WTC11 (cell line): ENCODE data around the gene CELF2. TPM values are rescaled to one million over a fixed set of nuclear protein-coding genes. Genes with fewer than 3 reads are reported as not detected.

Experiments
- ATAC-seq: fragments of 200-7000 bp; cut with Tn5 transposase; 2 replicates; pipeline ENCODE4 v1.10.0; 2021; ENCODE audit warnings: mild to moderate bottlenecking, moderate library complexity
- CTCF ChIA-PET: fragments of 300-600 bp; sonication (Branson Sonifier 250); formaldehyde crosslinking; loops from one replicate; lab custom pipeline; 2021; ENCODE audit warnings: antibody characterized with exemption; lab: Charles Lee
- POLR2A ChIA-PET: fragments of 350-600 bp; sonication (Branson Sonifier 250); formaldehyde crosslinking; loops from one replicate; lab custom pipeline; 2021; ENCODE audit warnings: antibody characterized with exemption; lab: Charles Lee
- DNase-seq: peaks from one replicate; pipeline ENCODE4 v3.0.0; 2021; ENCODE audit warnings: low spot score
- H3K27ac Mint-ChIP-seq: 2 replicates; pipeline ENCODE4 v1.8.0; 2021; ENCODE audit warnings: mixed read lengths
- H3K27me3 Mint-ChIP-seq: 2 replicates; pipeline ENCODE4 v1.8.0; 2021; ENCODE audit warnings: low read depth, mild to moderate bottlenecking, moderate library complexity, mixed read lengths
- H3K36me3 Mint-ChIP-seq: 2 replicates; pipeline ENCODE4 v1.8.0; 2021; ENCODE audit warnings: mixed read lengths
- H3K4me1 Mint-ChIP-seq: 2 replicates; pipeline ENCODE4 v1.8.0; 2022; ENCODE audit warnings: mixed read lengths
- H3K4me3 Mint-ChIP-seq: 2 replicates; pipeline ENCODE4 v1.8.0; 2021; ENCODE audit warnings: mild to moderate bottlenecking, moderate library complexity, mixed read lengths
- H3K9me3 Mint-ChIP-seq: 2 replicates; pipeline ENCODE4 v1.8.0; 2021; ENCODE audit warnings: mixed read lengths
- ATF1 ChIP-seq: sonication (generic); formaldehyde crosslinking; IDR thresholded peaks from 2 replicates; pipeline ENCODE4 v1.8.1; 2023; ENCODE audit warnings: mild to moderate bottlenecking, moderate library complexity, missing genetic modification reagents
- CREM ChIP-seq: sonication (generic); formaldehyde crosslinking; IDR thresholded peaks from 2 replicates; pipeline ENCODE4 v1.8.1; 2022; ENCODE audit warnings: mild to moderate bottlenecking, missing genetic modification reagents, moderate library complexity
- ELF4 ChIP-seq: sonication (generic); formaldehyde crosslinking; IDR thresholded peaks from 2 replicates; pipeline ENCODE4 v1.8.1; 2022; ENCODE audit warnings: low read depth, mild to moderate bottlenecking, moderate library complexity, missing genetic modification reagents
- FOXJ3 ChIP-seq: sonication (generic); formaldehyde crosslinking; IDR thresholded peaks from 2 replicates; pipeline ENCODE4 v1.9.0; 2021; ENCODE audit warnings: missing genetic modification reagents, mild to moderate bottlenecking, borderline replicate concordance
- FOXP1 ChIP-seq: sonication (generic); formaldehyde crosslinking; IDR thresholded peaks from 2 replicates; pipeline ENCODE4 v1.8.0; 2022; ENCODE audit warnings: missing genetic modification reagents, mild to moderate bottlenecking, moderate library complexity, borderline replicate concordance
- GRHL2 ChIP-seq: fragments of 250-450 bp; sonication (Bioruptor Pico); IDR thresholded peaks from 2 replicates; pipeline ENCODE4 v1.8.0; 2022; ENCODE audit warnings: mild to moderate bottlenecking, moderate library complexity; ENCODE audit not compliant: insufficient replicate concordance, severe bottlenecking
- NFATC4 ChIP-seq: fragments of 250-450 bp; sonication (Bioruptor Pico); IDR thresholded peaks from 2 replicates; pipeline ENCODE4 v1.9.0; 2021; ENCODE audit warnings: mild to moderate bottlenecking
- NFYB ChIP-seq: sonication (generic); formaldehyde crosslinking; conservative IDR thresholded peaks from 2 replicates; pipeline ENCODE4 v1.8.0; 2022; ENCODE audit warnings: low read depth, missing genetic modification reagents
- NR3C1 ChIP-seq: sonication (generic); formaldehyde crosslinking; conservative IDR thresholded peaks from 2 replicates; pipeline ENCODE4 v1.8.1; 2023; ENCODE audit warnings: low read depth, mild to moderate bottlenecking, missing genetic modification reagents
- RORB ChIP-seq: fragments of 250-450 bp; sonication (Bioruptor Pico); IDR thresholded peaks from 2 replicates; pipeline ENCODE4 v1.9.0; 2021; ENCODE audit warnings: mild to moderate bottlenecking
- SP1 ChIP-seq: sonication (generic); formaldehyde crosslinking; conservative IDR thresholded peaks from 2 replicates; pipeline ENCODE4 v1.8.1; 2022; ENCODE audit warnings: missing genetic modification reagents
- TCF7 ChIP-seq: sonication (generic); formaldehyde crosslinking; IDR thresholded peaks from 2 replicates; pipeline ENCODE4 v1.8.0; 2022; ENCODE audit warnings: mild to moderate bottlenecking, low read depth, missing genetic modification reagents, moderate library complexity
- TEAD4 ChIP-seq: sonication (generic); formaldehyde crosslinking; IDR thresholded peaks from 2 replicates; pipeline ENCODE4 v1.8.0; 2022; ENCODE audit warnings: mild to moderate bottlenecking, missing genetic modification reagents
- TP53 ChIP-seq: sonication (generic); formaldehyde crosslinking; IDR thresholded peaks from 2 replicates; pipeline ENCODE4 v1.8.1; 2023; ENCODE audit warnings: mild to moderate bottlenecking, missing genetic modification reagents
- ZBTB21 ChIP-seq: sonication (generic); formaldehyde crosslinking; IDR thresholded peaks from 2 replicates; pipeline ENCODE4 v1.8.1; 2023; ENCODE audit warnings: mild to moderate bottlenecking, missing genetic modification reagents, borderline replicate concordance
- ZNF121 ChIP-seq: sonication (generic); formaldehyde crosslinking; IDR thresholded peaks from 2 replicates; pipeline ENCODE4 v1.8.0; 2023; ENCODE audit warnings: missing genetic modification reagents
- ZNF317 ChIP-seq: sonication (generic); formaldehyde crosslinking; IDR thresholded peaks from 2 replicates; pipeline ENCODE4 v1.8.1; 2023; ENCODE audit warnings: low read depth, mild to moderate bottlenecking, moderate library complexity, missing genetic modification reagents, borderline replicate concordance
- total RNA-seq: library from RNA; stranded (reverse); gene quantifications from 3 replicates; pipeline ENCODE4 v1.2.3, GENCODE V29; 2021
- TF ChIP-seq, protein P1 (sequence below): sonication (generic); formaldehyde crosslinking; IDR thresholded peaks from 2 replicates; pipeline ENCODE4 v1.8.1; 2022; ENCODE audit warnings: low read depth, mild to moderate bottlenecking, moderate library complexity, missing genetic modification reagents, borderline replicate concordance
- TF ChIP-seq, protein P2 (sequence below): fragments of 250-450 bp; sonication (Bioruptor Pico); IDR thresholded peaks from 2 replicates; pipeline ENCODE4 v1.9.0; 2021; ENCODE audit warnings: mild to moderate bottlenecking, borderline replicate concordance
- TF ChIP-seq, protein P3 (sequence below): sonication (generic); formaldehyde crosslinking; IDR thresholded peaks from 2 replicates; pipeline ENCODE4 v1.8.0; 2022; ENCODE audit warnings: mild to moderate bottlenecking, missing genetic modification reagents
- TF ChIP-seq, protein P4 (sequence below): sonication (generic); formaldehyde crosslinking; IDR thresholded peaks from 2 replicates; pipeline ENCODE4 v1.8.1; 2022; ENCODE audit warnings: mild to moderate bottlenecking, missing genetic modification reagents, moderate library complexity, borderline replicate concordance
- TF ChIP-seq, protein P5 (sequence below): sonication (generic); formaldehyde crosslinking; IDR thresholded peaks from 2 replicates; pipeline ENCODE4 v1.8.1; 2023; ENCODE audit warnings: mild to moderate bottlenecking, missing genetic modification reagents, borderline replicate concordance
- TF ChIP-seq, protein P6 (sequence below): fragments of 250-450 bp; sonication (Bioruptor Pico); IDR thresholded peaks from 2 replicates; pipeline ENCODE4 v1.9.0; 2021; ENCODE audit warnings: mild to moderate bottlenecking

Gene CELF2
- total RNA-seq, 1 experiment from 2014 or later = 24.6 TPM

DNA sequence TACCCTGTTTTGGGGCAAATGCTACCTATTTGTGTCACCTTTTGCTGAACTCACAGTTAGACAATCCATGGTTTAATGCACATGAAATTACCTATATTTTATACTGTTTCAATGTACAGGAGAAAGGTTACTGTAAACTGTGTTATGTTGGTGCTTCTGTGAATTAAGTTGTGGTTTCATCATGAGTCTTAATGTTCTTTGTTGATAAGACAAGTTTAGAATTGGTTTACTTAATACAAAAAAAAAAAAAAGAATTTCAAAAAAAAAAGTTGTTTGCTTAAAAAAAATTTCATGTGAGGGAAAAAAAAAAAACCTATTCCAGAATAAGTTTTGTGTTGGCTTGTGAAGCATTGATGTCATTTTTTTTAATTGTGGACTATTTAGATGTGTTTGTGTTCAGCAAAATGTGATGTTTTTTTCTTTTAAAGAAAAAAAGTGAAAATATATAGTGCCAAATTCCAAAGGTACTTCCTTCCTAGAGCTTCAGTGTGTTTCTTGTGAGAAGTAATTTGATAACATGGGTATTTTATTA lies 313.4 kb downstream of the CELF2 start:
- DNase-seq (no peak), ATAC-seq (no peak)
- Mint-ChIP-seq H3K36me3 (no peaks in the 10 kb centered on the region), H3K4me1 (peaks cover 49% of the 10 kb centered on the region), H3K27ac (no peak overlapping the region), H3K27me3 (no peaks in the 10 kb centered on the region), H3K9me3 (no peaks in the 10 kb centered on the region), H3K4me3 (no peak overlapping the region)
- no peak for TF ChIP-seq TEAD4
- TF ChIP-seq, protein P1, sequence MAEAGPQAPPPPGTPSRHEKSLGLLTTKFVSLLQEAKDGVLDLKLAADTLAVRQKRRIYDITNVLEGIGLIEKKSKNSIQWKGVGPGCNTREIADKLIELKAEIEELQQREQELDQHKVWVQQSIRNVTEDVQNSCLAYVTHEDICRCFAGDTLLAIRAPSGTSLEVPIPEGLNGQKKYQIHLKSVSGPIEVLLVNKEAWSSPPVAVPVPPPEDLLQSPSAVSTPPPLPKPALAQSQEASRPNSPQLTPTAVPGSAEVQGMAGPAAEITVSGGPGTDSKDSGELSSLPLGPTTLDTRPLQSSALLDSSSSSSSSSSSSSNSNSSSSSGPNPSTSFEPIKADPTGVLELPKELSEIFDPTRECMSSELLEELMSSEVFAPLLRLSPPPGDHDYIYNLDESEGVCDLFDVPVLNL (CRISPR knock-in tag) = no peak
- TF ChIP-seq, protein P2, sequence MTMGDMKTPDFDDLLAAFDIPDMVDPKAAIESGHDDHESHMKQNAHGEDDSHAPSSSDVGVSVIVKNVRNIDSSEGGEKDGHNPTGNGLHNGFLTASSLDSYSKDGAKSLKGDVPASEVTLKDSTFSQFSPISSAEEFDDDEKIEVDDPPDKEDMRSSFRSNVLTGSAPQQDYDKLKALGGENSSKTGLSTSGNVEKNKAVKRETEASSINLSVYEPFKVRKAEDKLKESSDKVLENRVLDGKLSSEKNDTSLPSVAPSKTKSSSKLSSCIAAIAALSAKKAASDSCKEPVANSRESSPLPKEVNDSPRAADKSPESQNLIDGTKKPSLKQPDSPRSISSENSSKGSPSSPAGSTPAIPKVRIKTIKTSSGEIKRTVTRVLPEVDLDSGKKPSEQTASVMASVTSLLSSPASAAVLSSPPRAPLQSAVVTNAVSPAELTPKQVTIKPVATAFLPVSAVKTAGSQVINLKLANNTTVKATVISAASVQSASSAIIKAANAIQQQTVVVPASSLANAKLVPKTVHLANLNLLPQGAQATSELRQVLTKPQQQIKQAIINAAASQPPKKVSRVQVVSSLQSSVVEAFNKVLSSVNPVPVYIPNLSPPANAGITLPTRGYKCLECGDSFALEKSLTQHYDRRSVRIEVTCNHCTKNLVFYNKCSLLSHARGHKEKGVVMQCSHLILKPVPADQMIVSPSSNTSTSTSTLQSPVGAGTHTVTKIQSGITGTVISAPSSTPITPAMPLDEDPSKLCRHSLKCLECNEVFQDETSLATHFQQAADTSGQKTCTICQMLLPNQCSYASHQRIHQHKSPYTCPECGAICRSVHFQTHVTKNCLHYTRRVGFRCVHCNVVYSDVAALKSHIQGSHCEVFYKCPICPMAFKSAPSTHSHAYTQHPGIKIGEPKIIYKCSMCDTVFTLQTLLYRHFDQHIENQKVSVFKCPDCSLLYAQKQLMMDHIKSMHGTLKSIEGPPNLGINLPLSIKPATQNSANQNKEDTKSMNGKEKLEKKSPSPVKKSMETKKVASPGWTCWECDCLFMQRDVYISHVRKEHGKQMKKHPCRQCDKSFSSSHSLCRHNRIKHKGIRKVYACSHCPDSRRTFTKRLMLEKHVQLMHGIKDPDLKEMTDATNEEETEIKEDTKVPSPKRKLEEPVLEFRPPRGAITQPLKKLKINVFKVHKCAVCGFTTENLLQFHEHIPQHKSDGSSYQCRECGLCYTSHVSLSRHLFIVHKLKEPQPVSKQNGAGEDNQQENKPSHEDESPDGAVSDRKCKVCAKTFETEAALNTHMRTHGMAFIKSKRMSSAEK = no peak
- no peak for TF ChIP-seq TP53 (CRISPR knock-in tag)
- TF ChIP-seq ZNF121 = no peak
- TF ChIP-seq, protein P3, sequence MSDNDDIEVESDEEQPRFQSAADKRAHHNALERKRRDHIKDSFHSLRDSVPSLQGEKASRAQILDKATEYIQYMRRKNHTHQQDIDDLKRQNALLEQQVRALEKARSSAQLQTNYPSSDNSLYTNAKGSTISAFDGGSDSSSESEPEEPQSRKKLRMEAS (CRISPR knock-in tag) = no peak
- no peak for TF ChIP-seq SP1
- TF ChIP-seq CREM = no peak
- TF ChIP-seq FOXJ3 (CRISPR knock-in tag) = no peak
- TF ChIP-seq ATF1 (CRISPR knock-in tag) = no peak
- ChIA-PET CTCF (no interaction called here), POLR2A (no interaction called here)

DNA sequence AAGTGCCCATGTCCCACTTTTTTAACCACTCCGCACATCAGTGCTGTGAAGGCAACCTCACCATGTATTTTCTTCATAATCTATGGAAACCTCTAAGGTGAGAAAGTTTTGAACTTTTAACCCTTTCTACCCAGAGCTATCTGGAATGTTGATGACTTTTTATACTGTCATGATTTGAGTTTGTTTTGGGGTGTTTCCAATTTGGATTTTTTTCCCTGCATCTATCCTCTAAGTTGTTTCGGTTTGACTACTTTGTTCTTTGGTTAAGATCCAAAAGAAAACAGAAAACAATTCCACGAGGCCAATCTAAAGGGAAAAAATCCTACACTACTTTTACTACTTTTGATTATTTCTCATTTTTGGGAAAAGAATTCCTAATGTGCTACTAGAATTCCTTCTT lies 314.1 kb downstream of the CELF2 start:
- Mint-ChIP-seq H3K27ac (no peak overlapping the region), H3K4me1 (peaks cover 54% of the 10 kb centered on the region)
- DNase-seq = no peak
- TF ChIP-seq FOXP1 (CRISPR knock-in tag) = no peak
- no peak for TF ChIP-seq ZBTB21 (CRISPR knock-in tag)
- TF ChIP-seq NFYB (CRISPR knock-in tag) = no peak
- TF ChIP-seq, protein P4, sequence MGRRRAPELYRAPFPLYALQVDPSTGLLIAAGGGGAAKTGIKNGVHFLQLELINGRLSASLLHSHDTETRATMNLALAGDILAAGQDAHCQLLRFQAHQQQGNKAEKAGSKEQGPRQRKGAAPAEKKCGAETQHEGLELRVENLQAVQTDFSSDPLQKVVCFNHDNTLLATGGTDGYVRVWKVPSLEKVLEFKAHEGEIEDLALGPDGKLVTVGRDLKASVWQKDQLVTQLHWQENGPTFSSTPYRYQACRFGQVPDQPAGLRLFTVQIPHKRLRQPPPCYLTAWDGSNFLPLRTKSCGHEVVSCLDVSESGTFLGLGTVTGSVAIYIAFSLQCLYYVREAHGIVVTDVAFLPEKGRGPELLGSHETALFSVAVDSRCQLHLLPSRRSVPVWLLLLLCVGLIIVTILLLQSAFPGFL (CRISPR knock-in tag) = no peak
- TF ChIP-seq GRHL2 (CRISPR knock-in tag) = no peak
- no peak for TF ChIP-seq NFATC4
- no peak for TF ChIP-seq TCF7 (CRISPR knock-in tag)
- no peak for TF ChIP-seq ZNF121
- TF ChIP-seq, protein P5, sequence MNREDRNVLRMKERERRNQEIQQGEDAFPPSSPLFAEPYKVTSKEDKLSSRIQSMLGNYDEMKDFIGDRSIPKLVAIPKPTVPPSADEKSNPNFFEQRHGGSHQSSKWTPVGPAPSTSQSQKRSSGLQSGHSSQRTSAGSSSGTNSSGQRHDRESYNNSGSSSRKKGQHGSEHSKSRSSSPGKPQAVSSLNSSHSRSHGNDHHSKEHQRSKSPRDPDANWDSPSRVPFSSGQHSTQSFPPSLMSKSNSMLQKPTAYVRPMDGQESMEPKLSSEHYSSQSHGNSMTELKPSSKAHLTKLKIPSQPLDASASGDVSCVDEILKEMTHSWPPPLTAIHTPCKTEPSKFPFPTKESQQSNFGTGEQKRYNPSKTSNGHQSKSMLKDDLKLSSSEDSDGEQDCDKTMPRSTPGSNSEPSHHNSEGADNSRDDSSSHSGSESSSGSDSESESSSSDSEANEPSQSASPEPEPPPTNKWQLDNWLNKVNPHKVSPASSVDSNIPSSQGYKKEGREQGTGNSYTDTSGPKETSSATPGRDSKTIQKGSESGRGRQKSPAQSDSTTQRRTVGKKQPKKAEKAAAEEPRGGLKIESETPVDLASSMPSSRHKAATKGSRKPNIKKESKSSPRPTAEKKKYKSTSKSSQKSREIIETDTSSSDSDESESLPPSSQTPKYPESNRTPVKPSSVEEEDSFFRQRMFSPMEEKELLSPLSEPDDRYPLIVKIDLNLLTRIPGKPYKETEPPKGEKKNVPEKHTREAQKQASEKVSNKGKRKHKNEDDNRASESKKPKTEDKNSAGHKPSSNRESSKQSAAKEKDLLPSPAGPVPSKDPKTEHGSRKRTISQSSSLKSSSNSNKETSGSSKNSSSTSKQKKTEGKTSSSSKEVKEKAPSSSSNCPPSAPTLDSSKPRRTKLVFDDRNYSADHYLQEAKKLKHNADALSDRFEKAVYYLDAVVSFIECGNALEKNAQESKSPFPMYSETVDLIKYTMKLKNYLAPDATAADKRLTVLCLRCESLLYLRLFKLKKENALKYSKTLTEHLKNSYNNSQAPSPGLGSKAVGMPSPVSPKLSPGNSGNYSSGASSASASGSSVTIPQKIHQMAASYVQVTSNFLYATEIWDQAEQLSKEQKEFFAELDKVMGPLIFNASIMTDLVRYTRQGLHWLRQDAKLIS (CRISPR knock-in tag) = no peak
- no peak for TF ChIP-seq RORB (CRISPR knock-in tag)
- TF ChIP-seq ZNF317 (CRISPR knock-in tag) = no peak
- no peak for TF ChIP-seq NR3C1 (CRISPR knock-in tag)
- no peak for TF ChIP-seq TEAD4
- TF ChIP-seq, protein P6, sequence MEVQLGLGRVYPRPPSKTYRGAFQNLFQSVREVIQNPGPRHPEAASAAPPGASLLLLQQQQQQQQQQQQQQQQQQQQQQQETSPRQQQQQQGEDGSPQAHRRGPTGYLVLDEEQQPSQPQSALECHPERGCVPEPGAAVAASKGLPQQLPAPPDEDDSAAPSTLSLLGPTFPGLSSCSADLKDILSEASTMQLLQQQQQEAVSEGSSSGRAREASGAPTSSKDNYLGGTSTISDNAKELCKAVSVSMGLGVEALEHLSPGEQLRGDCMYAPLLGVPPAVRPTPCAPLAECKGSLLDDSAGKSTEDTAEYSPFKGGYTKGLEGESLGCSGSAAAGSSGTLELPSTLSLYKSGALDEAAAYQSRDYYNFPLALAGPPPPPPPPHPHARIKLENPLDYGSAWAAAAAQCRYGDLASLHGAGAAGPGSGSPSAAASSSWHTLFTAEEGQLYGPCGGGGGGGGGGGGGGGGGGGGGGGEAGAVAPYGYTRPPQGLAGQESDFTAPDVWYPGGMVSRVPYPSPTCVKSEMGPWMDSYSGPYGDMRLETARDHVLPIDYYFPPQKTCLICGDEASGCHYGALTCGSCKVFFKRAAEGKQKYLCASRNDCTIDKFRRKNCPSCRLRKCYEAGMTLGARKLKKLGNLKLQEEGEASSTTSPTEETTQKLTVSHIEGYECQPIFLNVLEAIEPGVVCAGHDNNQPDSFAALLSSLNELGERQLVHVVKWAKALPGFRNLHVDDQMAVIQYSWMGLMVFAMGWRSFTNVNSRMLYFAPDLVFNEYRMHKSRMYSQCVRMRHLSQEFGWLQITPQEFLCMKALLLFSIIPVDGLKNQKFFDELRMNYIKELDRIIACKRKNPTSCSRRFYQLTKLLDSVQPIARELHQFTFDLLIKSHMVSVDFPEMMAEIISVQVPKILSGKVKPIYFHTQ (CRISPR knock-in tag) = no peak
- TF ChIP-seq ELF4 (CRISPR knock-in tag) = no peak

More for the DNA sequence above, 314.1 kb downstream of the CELF2 start:
- H3K36me3 Mint-ChIP-seq = no peaks in the 10 kb centered on the region
- H3K27me3 Mint-ChIP-seq = no peaks in the 10 kb centered on the region
- no peaks in the 10 kb centered on the region for H3K9me3 Mint-ChIP-seq
- ChIA-PET POLR2A (no interaction called here), CTCF (no interaction called here)
- no peak for ATAC-seq
- no peak overlapping the region for H3K4me3 Mint-ChIP-seq
